Mesodermal cell (in vitro differentiated cells): ENCODE results near the gene TRIM27.

Source experiments
- H3K27ac ChIP-seq: 2 replicates; pipeline ENCODE4 v1.7.0; 2013; ENCODE audit warnings: mild to moderate bottlenecking, low read depth, low read length, moderate library complexity; ENCODE audit not compliant: severe bottlenecking
- H3K36me3 ChIP-seq: 2 replicates; pipeline ENCODE4 v1.7.1; 2013; ENCODE audit warnings: mild to moderate bottlenecking, low read length, moderate library complexity; ENCODE audit not compliant: control insufficient read depth, insufficient read depth
- H3K4me1 ChIP-seq: one replicate; pipeline ENCODE4 v1.7.1; 2013; ENCODE audit warnings: mild to moderate bottlenecking, low read length; ENCODE audit not compliant: insufficient read depth, control insufficient read depth, poor library complexity, severe bottlenecking
- H3K4me3 ChIP-seq: 2 replicates; pipeline ENCODE4 v1.7.0; 2013; ENCODE audit warnings: low read length, control low read depth, mild to moderate bottlenecking; ENCODE audit not compliant: insufficient read depth, poor library complexity, severe bottlenecking; ENCODE audit errors: extremely low read depth
- H3K9me3 ChIP-seq: 2 replicates; pipeline ENCODE4 v1.7.1; 2013; ENCODE audit warnings: mild to moderate bottlenecking, low read length, moderate library complexity; ENCODE audit not compliant: control insufficient read depth
- WGBS, 2 experiments: methylation state at CpG; one replicate each; pipeline ENCODE4 v1.1.5; 2013; ENCODE audit warnings: missing lambda C conversion rate in 2 of 2; ENCODE audit not compliant: insufficient coverage in 2 of 2; 5-methylcytosine and 5-hydroxymethylcytosine counted together

TRIM27 gene

GRCh38 chr6:28895131-28895812 lies 28.5 kb downstream of the TRIM27 start:
- no peaks in the 10 kb centered on the region for H3K4me1 ChIP-seq
- WGBS, 2 experiments = 6 to 16% methylated on average over 16 to 22 of the region's 27 CpGs
- peak overlapping the region; percentile 58 for H3K4me3 ChIP-seq
- peaks cover 5% of the 10 kb centered on the region for H3K36me3 ChIP-seq
- peak overlapping the region; percentile 97 for H3K27ac ChIP-seq
- no peaks in the 10 kb centered on the region for H3K9me3 ChIP-seq

GRCh38 chr6:28893172-28893799 lies 30.5 kb downstream of the TRIM27 start:
- H3K36me3 ChIP-seq = no peaks in the 10 kb centered on the region
- H3K4me1 ChIP-seq = no peaks in the 10 kb centered on the region
- no peak overlapping the region for H3K27ac ChIP-seq
- H3K9me3 ChIP-seq = no peaks in the 10 kb centered on the region
- H3K4me3 ChIP-seq = no peak overlapping the region
- WGBS, 2 experiments = 93 to 96% methylated on average over 5 to 7 of the region's 9 CpGs

GRCh38 chr6:28892525-28892924 lies 31.3 kb downstream of the TRIM27 start:
- H3K27ac ChIP-seq = no peak overlapping the region
- H3K9me3 ChIP-seq = no peaks in the 10 kb centered on the region
- WGBS, 2 experiments = 86 to 100% methylated on average over 1 of the region's 4 CpGs

GRCh38 chr6:28887796-28888496 lies 35.8 kb downstream of the TRIM27 start:
- Histone ChIP-seq H3K27ac (no peak overlapping the region), H3K4me3 (no peak overlapping the region), H3K4me1 (no peaks in the 10 kb centered on the region), H3K9me3 (peaks cover 5% of the 10 kb centered on the region), H3K36me3 (no peaks in the 10 kb centered on the region)
- WGBS, 2 experiments = 91 to 92% methylated on average over 3 of the region's 4 CpGs

More at GRCh38 chr6:28892525-28892924, 31.3 kb downstream of the TRIM27 start:
- Histone ChIP-seq H3K4me1 (no peaks in the 10 kb centered on the region), H3K4me3 (no peak overlapping the region), H3K36me3 (no peaks in the 10 kb centered on the region)

GRCh38 chr6:28886079-28886439 lies 37.7 kb downstream of the TRIM27 start:
- H3K36me3 ChIP-seq = no peaks in the 10 kb centered on the region
- H3K4me1 ChIP-seq = no peaks in the 10 kb centered on the region
- no peak overlapping the region for H3K4me3 ChIP-seq
- H3K9me3 ChIP-seq = peaks cover 5% of the 10 kb centered on the region
- WGBS, 2 experiments = 78 to 88% methylated on average over 6 to 7 of the region's 7 CpGs
- no peak overlapping the region for H3K27ac ChIP-seq

- Histone ChIP-seq H3K4me1 (no peaks in the 10 kb centered on the region), H3K4me3 (no peak overlapping the region), H3K27ac (no peak overlapping the region), H3K36me3 (no peaks in the 10 kb centered on the region), H3K9me3 (peaks cover 5% of the 10 kb centered on the region)
- WGBS, 2 experiments = 87 to 90% methylated on average over 11 to 14 of the region's 18 CpGs
Measured at GRCh38 chr6:28884423-28885131, 39.2 kb downstream of the TRIM27 start.

GRCh38 chr6:28880894-28881780 lies 42.6 kb downstream of the TRIM27 start:
- peak overlapping the region; percentile 0 for H3K27ac ChIP-seq
- WGBS, 2 experiments = 13 to 18% methylated on average over 14 to 17 of the region's 28 CpGs
- no peaks in the 10 kb centered on the region for H3K4me1 ChIP-seq
- no peaks in the 10 kb centered on the region for H3K36me3 ChIP-seq
- H3K4me3 ChIP-seq = peak overlapping the region; percentile 46
- peaks cover 2% of the 10 kb centered on the region for H3K9me3 ChIP-seq

GRCh38 chr6:28880519-28880893 lies 43.3 kb downstream of the TRIM27 start:
- no peaks in the 10 kb centered on the region for H3K36me3 ChIP-seq
- WGBS, 2 experiments = 80 to 88% methylated on average over 2 to 4 of the region's 7 CpGs
- H3K27ac ChIP-seq = no peak overlapping the region
- H3K4me3 ChIP-seq = peak overlapping the region; percentile 46
- no peaks in the 10 kb centered on the region for H3K9me3 ChIP-seq
- H3K4me1 ChIP-seq = no peaks in the 10 kb centered on the region

GRCh38 chr6:28876710-28877109 lies 47.1 kb downstream of the TRIM27 start:
- Histone ChIP-seq H3K4me1 (no peaks in the 10 kb centered on the region), H3K4me3 (no peak overlapping the region), H3K27ac (no peak overlapping the region), H3K9me3 (no peaks in the 10 kb centered on the region), H3K36me3 (no peaks in the 10 kb centered on the region)
- WGBS, 2 experiments = 80% methylated on average over 1 of the region's 1 CpG

GRCh38 chr6:28875191-28875747 lies 48.5 kb downstream of the TRIM27 start:
- WGBS, 2 experiments = 51 to 60% methylated on average over 6 of the region's 6 CpGs
- H3K27ac ChIP-seq = no peak overlapping the region

More at GRCh38 chr6:28875191-28875747, 48.5 kb downstream of the TRIM27 start:
- Histone ChIP-seq H3K4me3 (no peak overlapping the region), H3K36me3 (no peaks in the 10 kb centered on the region), H3K9me3 (no peaks in the 10 kb centered on the region), H3K4me1 (no peaks in the 10 kb centered on the region)
